Caco-2 (cell line): ENCODE measurements around the gene GNB2. TPM values are rescaled to one million over a fixed set of nuclear protein-coding genes. Genes with fewer than 3 reads are reported as not detected.

ENCODE experiments used
- BruUV-seq: library from RNA; stranded (reverse); fragments of 400-500 nt; replicated peaks from 2 replicates; lab custom pipeline; 2021; lab: Mats Ljungman, UMichigan
- CTCF ChIA-PET: fragments of 300-600 bp; sonication (Branson Sonifier 250); formaldehyde crosslinking; loops from one replicate; lab custom pipeline; 2022; ENCODE audit warnings: antibody characterized with exemption; lab: Charles Lee
- POLR2A ChIA-PET: fragments of 300-600 bp; sonication (Branson Sonifier 250); formaldehyde crosslinking; loops from one replicate; lab custom pipeline; 2022; ENCODE audit warnings: antibody characterized with exemption; lab: Charles Lee
- DNase-seq, 2 experiments: peaks; one replicate each; pipeline versions ENCODE4 v3.0.0 to v3.0.0-alpha.2; 2020 to 2022
- H3K27me3 ChIP-seq: replicated peaks from 2 replicates; pipeline ENCODE4 v1.6.0; 2011; ENCODE audit warnings: low read length; ENCODE audit not compliant: control insufficient read depth, insufficient read depth
- H3K36me3 ChIP-seq: 2 replicates; pipeline ENCODE4 v1.5.1; 2011; ENCODE audit warnings: low read length; ENCODE audit not compliant: control insufficient read depth, insufficient read depth
- H3K4me1 ChIP-seq: fragments of 250-450 bp; sonication (Bioruptor Pico); 2 replicates; pipeline ENCODE4 v1.5.1; 2020; ENCODE audit warnings: mild to moderate bottlenecking
- H3K4me3 ChIP-seq: 2 replicates; pipeline ENCODE4 v1.5.1; 2011; ENCODE audit warnings: low read depth, mild to moderate bottlenecking, control low read depth, low read length
- H3K9me3 ChIP-seq: fragments of 250-450 bp; sonication (Bioruptor Pico); 2 replicates; pipeline ENCODE4 v1.5.1; 2020; ENCODE audit warnings: mild to moderate bottlenecking, moderate library complexity
- H3K27ac Mint-ChIP-seq: one replicate; pipeline ENCODE4 v1.8.0; 2022; ENCODE audit warnings: mixed read lengths; ENCODE audit not compliant: unreplicated experiment
- H3K27me3 Mint-ChIP-seq: one replicate; pipeline ENCODE4 v1.8.0; 2022; ENCODE audit warnings: mixed read lengths; ENCODE audit not compliant: insufficient read depth, unreplicated experiment
- H3K36me3 Mint-ChIP-seq: one replicate; pipeline ENCODE4 v1.8.0; 2022; ENCODE audit warnings: mild to moderate bottlenecking, mixed read lengths; ENCODE audit not compliant: insufficient read depth, unreplicated experiment
- H3K4me1 Mint-ChIP-seq: one replicate; pipeline ENCODE4 v1.8.0; 2022; ENCODE audit warnings: low read depth, mixed read lengths; ENCODE audit not compliant: unreplicated experiment
- H3K4me3 Mint-ChIP-seq: one replicate; pipeline ENCODE4 v1.8.0; 2022; ENCODE audit warnings: mild to moderate bottlenecking, moderate library complexity, mixed read lengths; ENCODE audit not compliant: unreplicated experiment
- H3K9me3 Mint-ChIP-seq: one replicate; pipeline ENCODE4 v1.8.0; 2022; ENCODE audit warnings: mixed read lengths; ENCODE audit not compliant: unreplicated experiment
- CTCF ChIP-seq, 2 experiments: fragments of 200-600 bp in 1 of 2; IDR thresholded peaks; 1 replicate in 1 of 2; 2 replicates in 1 of 2; pipeline versions ENCODE4 v1.5.1 to v1.8.0; 2011 to 2022; ENCODE audit warnings: antibody characterized with exemption in 1 of 2, control low read depth in 1 of 2, inconsistent platforms in 1 of 2, low read depth in 1 of 2, low read length in 1 of 2, mild to moderate bottlenecking in 1 of 2, moderate library complexity in 1 of 2; ENCODE audit not compliant: insufficient read depth in 1 of 2, severe bottlenecking in 1 of 2, unreplicated experiment in 1 of 2
- intact Hi-C: fragments of 100-400 bp; cut with micrococcal nuclease; formaldehyde crosslinking; loops from one replicate; pipeline ENCODE4 v1.10.0; 2022; ENCODE audit not compliant: unreplicated experiment
- total RNA-seq: library from RNA; stranded (reverse); gene quantifications from 2 replicates; pipeline ENCODE4 v1.2.3, GENCODE V29; 2022

Gene GNB2
- total RNA-seq, 1 experiment from 2014 or later: 200 TPM

GRCh38 chr7:100641860-100642533 lies 31.5 kb upstream of the GNB2 start:
- TF ChIP-seq CTCF (IDR thresholded peaks at IDR 0.05; ENCODE audit: insufficient read depth in 1 of 2, low read depth in 1 of 2, low read length in 1 of 2, severe bottlenecking in 1 of 2, unreplicated experiment in 1 of 2): no peak
- Mint-ChIP-seq H3K4me3 (no peak overlapping the region), H3K9me3 (no peaks in the 10 kb centered on the region), H3K4me1 (no peaks in the 10 kb centered on the region), H3K36me3 (no peaks in the 10 kb centered on the region), H3K27ac (no peak overlapping the region), H3K27me3 (no peaks in the 10 kb centered on the region)
- intact Hi-C loops: no loop called here
- no TSS peak for BruUV-seq
- DNase-seq: no peak
- Histone ChIP-seq H3K36me3 (no peaks in the 10 kb centered on the region), H3K4me3 (no peak overlapping the region), H3K27me3 (no peaks in the 10 kb centered on the region), H3K9me3 (no peaks in the 10 kb centered on the region), H3K4me1 (no peaks in the 10 kb centered on the region)
- POLR2A ChIA-PET: no interaction called here
- CTCF ChIA-PET: no interaction called here

- TF ChIP-seq CTCF (IDR thresholded peaks at IDR 0.05; ENCODE audit: insufficient read depth in 1 of 2, low read depth in 1 of 2, low read length in 1 of 2, severe bottlenecking in 1 of 2, unreplicated experiment in 1 of 2): no peak
These were observed 31.0 kb upstream of the GNB2 start for GRCh38 chr7:100642534-100642907.

GRCh38 chr7:100649826-100650565 lies 23.5 kb upstream of the GNB2 start:
- POLR2A ChIA-PET: interaction anchor here (0.5 to 0.7 kb wide), 3 partner anchors 37 to 220 kb away, joined by 3 to 4 read pairs (median 4); partner anchors contain the start of genes MOSPD3 and POP7
- Mint-ChIP-seq H3K27ac (no peak overlapping the region), H3K27me3 (no peaks in the 10 kb centered on the region), H3K4me1 (peaks cover 7% of the 10 kb centered on the region), H3K9me3 (no peaks in the 10 kb centered on the region), H3K4me3 (no peak overlapping the region), H3K36me3 (no peaks in the 10 kb centered on the region)
- CTCF ChIA-PET: interaction anchor here (0.6 to 2.2 kb wide), 4 partner anchors 16 to 450 kb away, joined by 3 to 14 read pairs (median 9); partner anchors contain the start of gene POP7
- no peak overlapping the region for H3K4me3 ChIP-seq
- no peaks in the 10 kb centered on the region for H3K9me3 ChIP-seq
- no peaks in the 10 kb centered on the region for H3K27me3 ChIP-seq
- peaks cover 6% of the 10 kb centered on the region for H3K4me1 ChIP-seq
- no peaks in the 10 kb centered on the region for H3K36me3 ChIP-seq
- DNase-seq: peak; percentile 71 to 73
- intact Hi-C loops: loop anchor here (1.0 kb wide), 1 partner anchor 37 kb away; no protein-coding TSS in a partner anchor
- no TSS peak for BruUV-seq
- TF ChIP-seq CTCF (IDR thresholded peaks at IDR 0.05; ENCODE audit: insufficient read depth in 1 of 2, low read depth in 1 of 2, low read length in 1 of 2, severe bottlenecking in 1 of 2, unreplicated experiment in 1 of 2): no peak

More at GRCh38 chr7:100642534-100642907, 31.0 kb upstream of the GNB2 start:
- H3K9me3 ChIP-seq: no peaks in the 10 kb centered on the region
- Mint-ChIP-seq H3K27ac (no peak overlapping the region), H3K27me3 (no peaks in the 10 kb centered on the region), H3K36me3 (no peaks in the 10 kb centered on the region), H3K4me3 (no peak overlapping the region), H3K9me3 (no peaks in the 10 kb centered on the region), H3K4me1 (no peaks in the 10 kb centered on the region)
- intact Hi-C loops: no loop called here
- no peak for DNase-seq
- H3K4me1 ChIP-seq: no peaks in the 10 kb centered on the region
- no peaks in the 10 kb centered on the region for H3K27me3 ChIP-seq
- ChIA-PET CTCF (no interaction called here), POLR2A (no interaction called here)
- no peaks in the 10 kb centered on the region for H3K36me3 ChIP-seq
- no TSS peak for BruUV-seq
- H3K4me3 ChIP-seq: no peak overlapping the region
